ENCODE measurements around the gene RHBDL1. TPM values are rescaled to one million over a fixed set of nuclear protein-coding genes. Genes with fewer than 3 reads are reported as not detected.

RHBDL1 gene
- total and polyA plus RNA-seq, 5 donors from 2014 or later = 0.49 to 3.2 (median 1.2) TPM; not detected in 1

DNA sequence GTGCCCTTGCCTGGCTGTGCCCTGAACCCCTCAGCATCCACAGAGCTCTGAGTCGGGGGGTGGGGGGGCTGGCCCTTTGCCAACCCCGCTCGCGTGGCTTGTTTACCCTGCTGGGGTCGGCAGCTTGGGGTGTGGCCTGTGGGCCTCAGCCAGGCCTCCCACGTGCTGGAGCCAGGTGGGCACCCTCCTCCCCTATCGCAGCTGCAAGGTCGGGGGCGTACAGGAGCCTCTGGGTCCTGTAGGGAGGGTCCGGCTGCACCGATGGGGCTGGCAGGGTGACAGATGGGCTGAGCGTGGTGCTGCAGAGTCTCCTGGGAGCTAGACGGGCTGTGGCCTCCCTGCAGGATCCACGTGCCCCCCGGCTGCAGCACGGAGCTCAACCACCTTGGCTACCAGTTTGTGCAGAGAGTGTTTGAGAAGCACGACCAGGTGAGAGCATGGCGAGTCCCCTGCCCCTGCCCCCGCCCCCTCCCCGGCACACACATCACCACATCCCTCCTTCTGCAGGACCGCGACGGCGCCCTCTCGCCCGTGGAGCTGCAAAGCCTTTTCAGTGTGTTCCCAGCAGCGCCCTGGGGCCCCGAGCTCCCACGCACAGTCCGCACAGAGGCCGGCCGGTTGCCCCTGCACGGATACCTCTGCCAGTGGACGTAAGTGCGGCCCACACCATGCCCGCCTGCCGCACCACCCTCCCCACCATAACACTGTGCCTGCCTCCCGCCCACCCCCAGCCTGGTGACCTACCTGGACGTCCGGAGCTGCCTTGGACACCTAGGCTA is 3.9 kb upstream of the RHBDL1 start:
- Mint-ChIP-seq H3K4me1 (peaks cover 0 to 20% (median 2%) of the 10 kb centered on the region in 4 donors), H3K9me3 (no peaks in the 10 kb centered on the region), H3K4me3 (peak overlapping the region in 3 of 4 donors; percentile 56 to 66 (median 61)), H3K27ac (no peak overlapping the region), H3K36me3 (no peaks in the 10 kb centered on the region), H3K27me3 (no peaks in the 10 kb centered on the region)
- Histone ChIP-seq H3K4me1 (ENCODE audit: control insufficient read depth, insufficient read depth, low read length, poor library complexity, severe bottlenecking) (peaks cover 36% of the 10 kb centered on the region), H3K27me3 (ENCODE audit: control insufficient read depth, insufficient read depth, low read length) (no peaks in the 10 kb centered on the region), H3K9me3 (ENCODE audit: control insufficient read depth in 2 of 2, low read length in 2 of 2) (no peaks in the 10 kb centered on the region), H3K4me3 (ENCODE audit: low read depth, low read length) (no peak overlapping the region), H3K27ac (ENCODE audit: insufficient read depth, low read length, poor library complexity, severe bottlenecking) (no peak overlapping the region), H3K36me3 (ENCODE audit: control insufficient read depth, insufficient read depth, low read length) (peaks cover 17% of the 10 kb centered on the region)
- ATAC-seq (ENCODE audit: low read depth in 2 of 2) (no peak), DNase-seq (no peak)

DNA sequence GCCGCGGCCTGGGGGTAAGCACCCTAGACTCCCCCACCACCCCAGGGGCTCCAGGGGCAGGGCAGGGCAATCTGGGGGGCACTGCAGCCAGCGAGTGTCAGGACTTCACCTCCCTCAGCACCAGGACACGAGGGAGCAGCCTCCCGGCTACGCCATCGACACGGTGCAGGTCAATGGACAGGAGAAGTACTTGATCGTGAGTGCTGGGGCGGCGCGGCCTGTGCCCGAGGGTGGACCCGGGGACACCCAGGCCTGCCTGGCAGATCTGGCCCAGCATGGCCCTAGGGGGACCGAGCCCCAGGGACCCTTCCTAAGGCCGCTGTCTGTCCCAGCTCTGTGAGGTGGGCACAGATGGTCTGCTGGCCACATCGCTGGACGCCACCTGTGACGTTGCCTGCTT is 3.1 kb upstream of the RHBDL1 start:
- Histone ChIP-seq H3K36me3 (ENCODE audit: control insufficient read depth, insufficient read depth, low read length) (peaks cover 17% of the 10 kb centered on the region), H3K9me3 (ENCODE audit: control insufficient read depth in 2 of 2, low read length in 2 of 2) (no peaks in the 10 kb centered on the region), H3K27me3 (ENCODE audit: control insufficient read depth, insufficient read depth, low read length) (no peaks in the 10 kb centered on the region), H3K4me1 (ENCODE audit: control insufficient read depth, insufficient read depth, low read length, poor library complexity, severe bottlenecking) (peaks cover 29% of the 10 kb centered on the region), H3K4me3 (ENCODE audit: low read depth, low read length) (no peak overlapping the region), H3K27ac (ENCODE audit: insufficient read depth, low read length, poor library complexity, severe bottlenecking) (no peak overlapping the region)
- H3K27me3 Mint-ChIP-seq = no peaks in the 10 kb centered on the region
- H3K36me3 Mint-ChIP-seq = no peaks in the 10 kb centered on the region
- peaks cover 0 to 26% (median 2%) of the 10 kb centered on the region in 4 donors for H3K4me1 Mint-ChIP-seq
- DNase-seq (no peak), ATAC-seq (ENCODE audit: low read depth in 2 of 2) (no peak)
- H3K9me3 Mint-ChIP-seq = no peaks in the 10 kb centered on the region
- H3K4me3 Mint-ChIP-seq = no peak overlapping the region
- no peak overlapping the region for H3K27ac Mint-ChIP-seq

DNA sequence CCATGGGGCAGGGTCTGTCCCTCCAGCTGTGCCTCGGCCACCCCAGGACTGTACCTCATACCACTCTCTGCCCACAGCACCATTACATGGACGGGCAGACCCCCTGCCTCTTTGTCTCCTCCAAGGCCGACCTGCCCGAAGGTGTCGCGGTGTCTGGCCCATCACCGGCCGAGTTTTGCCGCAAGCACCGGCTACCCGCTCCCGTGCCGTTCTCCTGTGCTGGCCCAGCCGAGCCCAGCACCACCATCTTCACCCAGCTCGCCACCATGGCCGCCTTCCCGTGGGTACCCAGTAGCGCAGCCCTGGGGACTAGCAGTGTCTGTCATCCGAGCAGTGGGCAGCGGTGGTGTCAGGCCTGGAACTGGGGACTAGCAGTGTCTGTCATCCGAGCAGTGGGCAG is 2.6 kb upstream of the RHBDL1 start:
- Mint-ChIP-seq H3K27me3 (no peaks in the 10 kb centered on the region), H3K9me3 (no peaks in the 10 kb centered on the region), H3K4me3 (peak overlapping the region in 2 of 4 donors; percentile 28 to 43), H3K4me1 (peaks cover 0 to 21% (median 0%) of the 10 kb centered on the region in 4 donors), H3K27ac (no peak overlapping the region), H3K36me3 (no peaks in the 10 kb centered on the region)
- Histone ChIP-seq H3K4me1 (ENCODE audit: control insufficient read depth, insufficient read depth, low read length, poor library complexity, severe bottlenecking) (peaks cover 24% of the 10 kb centered on the region), H3K27ac (ENCODE audit: insufficient read depth, low read length, poor library complexity, severe bottlenecking) (no peak overlapping the region), H3K9me3 (ENCODE audit: control insufficient read depth in 2 of 2, low read length in 2 of 2) (no peaks in the 10 kb centered on the region), H3K27me3 (ENCODE audit: control insufficient read depth, insufficient read depth, low read length) (no peaks in the 10 kb centered on the region), H3K4me3 (ENCODE audit: low read depth, low read length) (no peak overlapping the region), H3K36me3 (ENCODE audit: control insufficient read depth, insufficient read depth, low read length) (peaks cover 17% of the 10 kb centered on the region)
- no peak for ATAC-seq (ENCODE audit: low read depth in 2 of 2)
- DNase-seq = no peak

DNA sequence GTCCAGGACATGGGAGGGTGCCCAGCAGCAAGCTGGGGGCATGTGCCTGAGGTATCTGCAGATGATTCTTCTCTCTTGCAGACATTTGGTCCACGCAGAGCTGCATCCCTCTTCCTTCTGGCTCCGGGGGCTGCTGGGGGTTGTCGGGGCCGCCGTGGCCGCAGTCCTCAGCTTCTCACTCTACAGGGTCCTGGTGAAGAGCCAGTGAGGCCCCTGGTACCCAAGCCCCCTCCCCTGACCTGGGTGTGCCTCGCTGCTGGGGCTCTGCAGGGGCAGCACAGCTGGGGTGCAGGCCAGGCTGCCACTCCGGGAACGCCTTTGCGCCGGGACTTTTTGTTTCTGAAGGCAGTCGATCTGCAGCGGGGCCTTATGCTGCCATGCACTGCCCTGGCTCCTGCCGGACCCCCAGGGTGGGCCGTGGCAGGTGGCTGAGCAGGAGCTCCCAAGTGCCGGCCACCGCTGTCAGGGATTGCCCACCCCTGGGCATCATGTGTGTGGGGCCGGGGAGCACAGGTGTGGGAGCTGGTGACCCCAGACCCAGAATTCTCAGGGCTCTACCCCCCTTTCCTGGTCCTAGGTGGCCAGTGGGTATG is 2.0 kb upstream of the RHBDL1 start:
- Histone ChIP-seq H3K27ac (ENCODE audit: insufficient read depth, low read length, poor library complexity, severe bottlenecking) (no peak overlapping the region), H3K27me3 (ENCODE audit: control insufficient read depth, insufficient read depth, low read length) (no peaks in the 10 kb centered on the region), H3K4me1 (ENCODE audit: control insufficient read depth, insufficient read depth, low read length, poor library complexity, severe bottlenecking) (peaks cover 21% of the 10 kb centered on the region), H3K9me3 (ENCODE audit: control insufficient read depth in 2 of 2, low read length in 2 of 2) (no peaks in the 10 kb centered on the region), H3K4me3 (ENCODE audit: low read depth, low read length) (no peak overlapping the region), H3K36me3 (ENCODE audit: control insufficient read depth, insufficient read depth, low read length) (peaks cover 17% of the 10 kb centered on the region)
- Mint-ChIP-seq H3K4me3 (no peak overlapping the region), H3K36me3 (no peaks in the 10 kb centered on the region), H3K9me3 (no peaks in the 10 kb centered on the region), H3K4me1 (peaks cover 0 to 19% (median 0%) of the 10 kb centered on the region in 4 donors), H3K27me3 (no peaks in the 10 kb centered on the region), H3K27ac (no peak overlapping the region)
- DNase-seq = no peak
- no peak for ATAC-seq (ENCODE audit: low read depth in 2 of 2)

DNA sequence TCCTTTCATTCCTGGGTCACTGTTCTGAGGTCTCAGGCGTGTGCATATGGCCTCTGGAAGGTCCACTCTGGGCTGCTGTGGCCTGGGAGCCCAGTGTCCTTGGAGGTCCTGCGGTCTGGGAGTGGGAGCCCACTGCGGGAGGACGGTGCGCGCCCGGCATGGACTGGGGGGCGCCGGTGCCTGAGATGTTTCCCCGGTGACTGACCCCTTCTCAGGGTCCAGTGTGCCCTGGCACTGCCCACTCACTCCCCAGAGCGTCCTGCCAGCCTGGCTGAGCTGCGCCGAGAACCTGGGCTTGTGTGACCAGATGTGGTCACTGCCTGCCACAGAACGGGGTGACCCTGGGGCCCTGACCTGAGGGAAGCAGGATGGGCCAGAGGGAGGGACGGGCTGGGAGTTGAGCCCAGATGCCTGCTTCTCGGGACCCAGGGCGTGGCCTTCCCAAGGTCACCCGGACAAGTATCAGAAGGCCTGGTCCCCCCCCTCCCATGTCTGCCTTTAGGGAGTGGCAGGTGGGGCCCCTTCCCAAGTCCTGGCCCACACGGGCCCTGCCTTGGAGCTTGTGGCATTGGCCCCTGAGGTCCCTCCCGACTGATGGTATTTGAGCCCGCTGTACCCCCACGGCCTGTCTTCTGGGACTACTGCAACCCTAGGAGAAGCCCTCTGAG is 1.1 kb upstream of the RHBDL1 start:
- no peaks in the 10 kb centered on the region for H3K9me3 ChIP-seq (ENCODE audit: control insufficient read depth in 2 of 2, low read length in 2 of 2)
- no peak overlapping the region for H3K27ac ChIP-seq (ENCODE audit: insufficient read depth, low read length, poor library complexity, severe bottlenecking)
- H3K27ac Mint-ChIP-seq = no peak overlapping the region
- no peak for ATAC-seq (ENCODE audit: low read depth in 2 of 2)
- no peak for DNase-seq
- no peaks in the 10 kb centered on the region for H3K9me3 Mint-ChIP-seq
- H3K36me3 Mint-ChIP-seq = no peaks in the 10 kb centered on the region
- no peaks in the 10 kb centered on the region for H3K27me3 ChIP-seq (ENCODE audit: control insufficient read depth, insufficient read depth, low read length)
- peak overlapping the region in 3 of 4 donors; percentile 24 to 92 (median 60) for H3K4me3 Mint-ChIP-seq
- H3K4me1 Mint-ChIP-seq = peaks cover 0 to 18% (median 3%) of the 10 kb centered on the region in 4 donors
- H3K36me3 ChIP-seq (ENCODE audit: control insufficient read depth, insufficient read depth, low read length) = peaks cover 17% of the 10 kb centered on the region
- H3K4me3 ChIP-seq (ENCODE audit: low read depth, low read length) = no peak overlapping the region
- peaks cover 18% of the 10 kb centered on the region for H3K4me1 ChIP-seq (ENCODE audit: control insufficient read depth, insufficient read depth, low read length, poor library complexity, severe bottlenecking)
- H3K27me3 Mint-ChIP-seq = no peaks in the 10 kb centered on the region

DNA sequence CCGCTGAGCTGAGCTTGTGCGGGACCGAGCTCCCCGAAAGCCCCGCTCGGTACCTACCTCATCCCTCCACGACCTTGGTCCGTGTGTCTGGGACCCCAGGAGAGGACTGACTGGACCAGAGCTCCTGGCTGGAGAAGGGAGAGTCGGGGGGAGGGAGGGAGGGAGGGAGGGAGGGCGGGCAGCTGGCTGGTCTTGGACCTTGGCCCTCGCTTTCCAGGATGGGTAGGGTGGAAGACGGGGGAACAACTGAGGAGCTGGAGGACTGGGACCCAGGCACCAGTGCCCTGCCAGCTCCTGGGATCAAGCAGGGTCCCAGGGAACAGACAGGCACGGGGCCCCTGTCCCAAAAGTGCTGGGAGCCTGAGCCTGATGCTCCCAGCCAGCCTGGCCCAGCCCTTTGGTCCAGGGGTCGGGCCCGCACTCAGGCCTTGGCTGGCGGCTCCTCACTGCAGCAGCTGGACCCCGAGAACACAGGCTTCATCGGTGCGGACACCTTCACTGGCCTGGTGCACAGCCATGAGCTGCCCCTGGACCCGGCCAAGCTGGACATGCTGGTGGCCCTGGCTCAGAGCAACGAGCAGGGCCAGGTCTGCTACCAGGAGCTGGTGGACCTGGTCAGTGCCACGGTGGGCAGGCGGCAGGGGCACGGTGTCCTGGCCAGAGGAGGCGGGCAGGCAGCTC is 553 bp downstream of the RHBDL1 start:
- Mint-ChIP-seq H3K36me3 (no peaks in the 10 kb centered on the region), H3K27ac (peak overlapping the region in 1 of 3 donors; percentile 14), H3K4me1 (peaks cover 0 to 21% (median 3%) of the 10 kb centered on the region in 4 donors), H3K4me3 (no peak overlapping the region), H3K27me3 (no peaks in the 10 kb centered on the region), H3K9me3 (no peaks in the 10 kb centered on the region)
- Histone ChIP-seq H3K4me1 (ENCODE audit: control insufficient read depth, insufficient read depth, low read length, poor library complexity, severe bottlenecking) (peaks cover 26% of the 10 kb centered on the region), H3K9me3 (ENCODE audit: control insufficient read depth in 2 of 2, low read length in 2 of 2) (no peaks in the 10 kb centered on the region), H3K27me3 (ENCODE audit: control insufficient read depth, insufficient read depth, low read length) (no peaks in the 10 kb centered on the region), H3K27ac (ENCODE audit: insufficient read depth, low read length, poor library complexity, severe bottlenecking) (no peak overlapping the region), H3K36me3 (ENCODE audit: control insufficient read depth, insufficient read depth, low read length) (peaks cover 13% of the 10 kb centered on the region), H3K4me3 (ENCODE audit: low read depth, low read length) (no peak overlapping the region)
- ATAC-seq (ENCODE audit: low read depth in 2 of 2) (no peak), DNase-seq (no peak)

DNA sequence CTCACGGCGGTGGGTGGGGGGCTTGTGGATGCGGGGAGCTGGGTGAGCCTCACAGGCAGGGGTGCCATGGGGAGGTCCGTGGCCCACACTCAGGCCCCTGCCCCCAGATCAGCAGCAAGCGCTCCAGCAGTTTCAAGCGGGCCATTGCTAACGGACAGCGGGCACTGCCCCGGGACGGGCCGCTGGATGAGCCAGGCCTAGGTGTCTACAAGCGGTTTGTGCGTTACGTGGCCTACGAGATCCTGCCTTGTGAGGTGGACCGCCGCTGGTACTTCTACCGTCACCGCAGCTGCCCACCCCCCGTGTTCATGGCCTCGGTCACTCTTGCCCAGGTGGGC is 1.1 kb downstream of the RHBDL1 start:
- no peak for DNase-seq
- Mint-ChIP-seq H3K4me1 (peaks cover 0 to 25% (median 3%) of the 10 kb centered on the region in 4 donors), H3K4me3 (peak overlapping the region in 3 of 4 donors; percentile 2 to 43 (median 29)), H3K27me3 (no peaks in the 10 kb centered on the region), H3K27ac (no peak overlapping the region), H3K36me3 (no peaks in the 10 kb centered on the region), H3K9me3 (no peaks in the 10 kb centered on the region)
- Histone ChIP-seq H3K27me3 (ENCODE audit: control insufficient read depth, insufficient read depth, low read length) (no peaks in the 10 kb centered on the region), H3K4me3 (ENCODE audit: low read depth, low read length) (no peak overlapping the region), H3K27ac (ENCODE audit: insufficient read depth, low read length, poor library complexity, severe bottlenecking) (no peak overlapping the region), H3K36me3 (ENCODE audit: control insufficient read depth, insufficient read depth, low read length) (peaks cover 9% of the 10 kb centered on the region), H3K9me3 (ENCODE audit: control insufficient read depth in 2 of 2, low read length in 2 of 2) (no peaks in the 10 kb centered on the region), H3K4me1 (ENCODE audit: control insufficient read depth, insufficient read depth, low read length, poor library complexity, severe bottlenecking) (peaks cover 31% of the 10 kb centered on the region)
- ATAC-seq (ENCODE audit: low read depth in 2 of 2) = no peak

Data from CD4-positive, CD25-positive, alpha-beta regulatory T cell (primary cell).